Bronchial epithelial cell (primary cell): ENCODE results near the gene TARDBP. TPM values are rescaled to one million over a fixed set of nuclear protein-coding genes. Genes with fewer than 3 reads are reported as not detected.

ENCODE experiments used
- DNase-seq: peaks from one replicate; pipeline ENCODE4 v3.0.0-alpha.2; 2010; ENCODE audit warnings: low read depth
- FAIRE-seq: peaks from 2 replicates; lab custom pipeline; 2011; peaks lifted over from hg19 to GRCh38; lab: Jason Lieb, UNC
- H3K27me3 ChIP-seq: 2 replicates; pipeline ENCODE4 v1.5.1; 2011; ENCODE audit warnings: low read length; ENCODE audit not compliant: control insufficient read depth, insufficient read depth
- H3K36me3 ChIP-seq: 2 replicates; pipeline ENCODE4 v1.5.1; 2011; ENCODE audit warnings: low read length; ENCODE audit not compliant: control insufficient read depth, insufficient read depth
- H3K4me3 ChIP-seq: 2 replicates; pipeline ENCODE4 v1.5.1; 2011; ENCODE audit warnings: mild to moderate bottlenecking, low read depth, low read length, control low read depth
- total RNA-seq: library from RNA; depleted of rRNA; stranded (reverse); fragments of >200 nt; gene quantifications from 2 replicates; pipeline ENCODE4 v1.2.1, GENCODE V29; 2014
- TF ChIP-seq, protein P1 (sequence below): IDR thresholded peaks from 2 replicates; pipeline ENCODE4 v1.5.1; 2011; ENCODE audit warnings: mild to moderate bottlenecking, moderate library complexity, low read length, control low read depth, inconsistent platforms; ENCODE audit not compliant: insufficient read depth, severe bottlenecking

The TARDBP gene
- total RNA-seq, 1 donor from 2014 or later: 79.0 TPM

DNA sequence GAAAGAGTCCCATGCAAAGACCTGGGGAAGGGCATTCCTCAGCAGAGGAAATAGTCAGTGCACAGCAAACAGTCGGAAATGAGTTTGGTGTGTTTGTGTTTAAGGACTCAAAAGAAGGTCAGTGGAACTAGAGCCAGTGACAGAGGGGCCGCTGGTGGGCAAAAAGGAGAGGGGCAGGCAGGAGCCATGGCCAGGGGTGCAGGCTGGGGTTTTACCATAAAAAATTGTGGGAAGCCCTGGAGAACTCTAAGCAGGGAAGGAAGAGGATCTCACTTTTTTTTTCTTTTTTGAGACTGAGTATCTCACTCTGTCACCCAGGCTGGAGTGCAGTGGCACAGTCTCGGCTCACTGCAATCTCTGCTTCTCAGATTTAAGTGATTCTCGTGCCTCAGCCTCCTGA, 33.7 kb upstream of the TARDBP start:
- Histone ChIP-seq H3K27me3 (peaks cover 5% of the 10 kb centered on the region), H3K36me3 (no peaks in the 10 kb centered on the region), H3K4me3 (no peak overlapping the region)
- FAIRE-seq (no peak), DNase-seq (no peak)
- TF ChIP-seq, protein P1, sequence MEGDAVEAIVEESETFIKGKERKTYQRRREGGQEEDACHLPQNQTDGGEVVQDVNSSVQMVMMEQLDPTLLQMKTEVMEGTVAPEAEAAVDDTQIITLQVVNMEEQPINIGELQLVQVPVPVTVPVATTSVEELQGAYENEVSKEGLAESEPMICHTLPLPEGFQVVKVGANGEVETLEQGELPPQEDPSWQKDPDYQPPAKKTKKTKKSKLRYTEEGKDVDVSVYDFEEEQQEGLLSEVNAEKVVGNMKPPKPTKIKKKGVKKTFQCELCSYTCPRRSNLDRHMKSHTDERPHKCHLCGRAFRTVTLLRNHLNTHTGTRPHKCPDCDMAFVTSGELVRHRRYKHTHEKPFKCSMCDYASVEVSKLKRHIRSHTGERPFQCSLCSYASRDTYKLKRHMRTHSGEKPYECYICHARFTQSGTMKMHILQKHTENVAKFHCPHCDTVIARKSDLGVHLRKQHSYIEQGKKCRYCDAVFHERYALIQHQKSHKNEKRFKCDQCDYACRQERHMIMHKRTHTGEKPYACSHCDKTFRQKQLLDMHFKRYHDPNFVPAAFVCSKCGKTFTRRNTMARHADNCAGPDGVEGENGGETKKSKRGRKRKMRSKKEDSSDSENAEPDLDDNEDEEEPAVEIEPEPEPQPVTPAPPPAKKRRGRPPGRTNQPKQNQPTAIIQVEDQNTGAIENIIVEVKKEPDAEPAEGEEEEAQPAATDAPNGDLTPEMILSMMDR: no peak

DNA sequence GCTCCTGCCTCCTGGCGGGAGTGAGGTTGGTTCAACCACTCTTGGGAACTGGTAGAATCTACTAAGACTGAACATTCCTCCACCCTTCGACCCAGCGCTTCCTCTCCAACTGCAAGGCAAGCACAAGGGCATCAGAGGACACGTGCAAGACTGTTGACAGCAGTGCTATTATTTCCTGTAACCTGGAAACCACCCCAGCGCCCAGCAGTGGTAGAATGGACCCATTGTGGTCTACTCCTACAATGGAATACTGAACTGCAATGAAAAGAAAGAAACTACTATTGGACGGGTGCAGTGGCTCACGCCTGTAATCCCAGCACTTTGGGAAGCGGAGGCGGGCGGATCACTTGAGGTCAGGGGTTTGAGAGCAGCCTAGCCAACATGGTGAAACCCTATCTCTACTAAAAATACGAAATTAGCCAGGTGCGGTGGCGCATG, 33.0 kb upstream of the TARDBP start:
- Histone ChIP-seq H3K4me3 (no peak overlapping the region), H3K36me3 (no peaks in the 10 kb centered on the region), H3K27me3 (peaks cover 4% of the 10 kb centered on the region)
- TF ChIP-seq, protein P1: no peak
- no peak for DNase-seq
- FAIRE-seq: no peak

DNA sequence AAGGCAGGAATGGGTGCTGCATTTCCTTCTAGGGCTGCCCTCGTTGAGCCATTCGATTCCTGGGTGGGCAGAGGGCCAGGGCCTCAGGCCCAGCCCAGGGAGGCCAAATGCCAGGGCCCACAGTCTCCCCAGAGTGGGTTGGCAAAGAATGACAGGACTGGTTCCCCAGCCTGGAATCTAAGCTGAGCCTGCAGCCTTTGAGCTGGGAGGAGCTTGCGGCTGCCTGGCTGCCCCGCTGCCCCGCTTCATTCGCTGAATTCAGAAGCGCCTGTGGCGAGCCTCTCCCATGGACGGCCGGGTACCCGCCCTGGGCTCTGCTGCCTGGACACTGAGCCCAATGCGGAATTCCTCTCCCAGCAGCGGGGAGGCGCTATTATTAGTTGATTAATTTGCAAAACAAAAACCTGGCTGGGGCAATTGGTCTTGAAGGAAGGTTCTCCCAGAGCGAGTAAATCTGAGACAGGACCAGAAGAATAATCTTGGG, 32.3 kb upstream of the TARDBP start:
- TF ChIP-seq, protein P1: peak; percentile 32
- FAIRE-seq (no peak), DNase-seq (peak; percentile 57)
- Histone ChIP-seq H3K36me3 (no peaks in the 10 kb centered on the region), H3K27me3 (peaks cover 4% of the 10 kb centered on the region), H3K4me3 (no peak overlapping the region)

DNA sequence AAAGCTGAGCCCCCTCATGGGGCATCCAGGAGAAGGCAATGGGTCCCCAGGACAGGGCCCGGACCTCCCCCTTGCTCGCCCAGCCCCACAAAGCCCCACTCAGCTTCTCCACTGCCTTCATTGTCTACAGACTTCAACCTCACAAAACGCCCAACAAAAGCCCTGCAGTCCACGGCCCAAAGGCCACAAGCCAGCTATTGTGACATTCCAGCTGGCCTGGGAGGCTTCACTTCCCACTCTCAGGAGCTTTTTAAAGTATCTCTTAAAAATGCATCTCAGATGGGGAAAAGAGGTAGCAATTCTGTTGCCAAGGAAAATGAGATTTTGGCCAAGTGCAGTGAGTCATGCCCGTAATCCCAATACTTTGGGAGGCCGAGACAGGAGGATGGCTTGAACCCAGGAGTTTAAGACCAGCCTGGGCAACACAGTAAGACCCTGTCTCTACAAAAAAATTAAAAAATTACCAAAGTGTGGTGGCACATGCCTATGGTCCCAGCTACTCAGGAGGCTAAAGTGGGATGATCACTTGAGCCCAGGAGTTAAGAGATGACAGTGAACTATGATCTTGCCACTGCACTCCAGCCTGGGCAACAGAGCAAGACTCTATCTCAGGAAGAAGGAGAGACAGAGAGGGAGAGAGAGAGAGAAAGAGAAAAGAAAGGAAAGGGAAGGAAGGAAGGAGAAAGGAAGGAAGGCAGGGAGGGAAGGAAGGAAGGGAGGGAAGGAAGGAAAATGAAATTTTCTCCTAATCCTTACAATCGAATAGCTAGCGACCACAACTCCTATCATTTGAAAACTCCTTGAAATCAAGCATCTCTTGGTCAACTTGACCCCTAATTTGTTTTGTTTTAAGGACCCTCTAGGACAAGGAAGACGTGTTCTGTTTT, 31.4 kb upstream of the TARDBP start:
- FAIRE-seq (no peak), DNase-seq (no peak)
- TF ChIP-seq, protein P1: no peak
- H3K36me3 ChIP-seq: no peaks in the 10 kb centered on the region
- peaks cover 5% of the 10 kb centered on the region for H3K27me3 ChIP-seq
- no peak overlapping the region for H3K4me3 ChIP-seq

DNA sequence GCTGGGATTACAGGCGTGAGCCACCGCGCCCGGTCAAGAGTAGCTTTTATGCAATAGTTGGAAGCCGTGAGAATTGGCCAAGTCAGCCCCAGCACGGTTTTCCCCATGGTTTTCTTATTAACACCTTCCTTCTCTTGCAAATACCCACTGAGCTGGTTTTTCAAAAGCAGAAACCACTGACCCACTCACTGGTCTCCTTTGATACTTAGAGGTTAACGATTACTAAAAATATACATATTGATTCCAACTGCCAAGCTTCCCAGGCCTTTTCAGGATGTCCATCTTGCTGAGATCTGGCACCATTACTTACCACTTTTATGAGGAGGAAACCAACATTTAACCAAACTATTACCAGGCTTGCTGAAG, 25.9 kb upstream of the TARDBP start:
- TF ChIP-seq, protein P1: no peak
- no peaks in the 10 kb centered on the region for H3K36me3 ChIP-seq
- peaks cover 5% of the 10 kb centered on the region for H3K27me3 ChIP-seq
- FAIRE-seq (no peak), DNase-seq (no peak)
- no peak overlapping the region for H3K4me3 ChIP-seq
